GM18861 (cell line): ENCODE measurements around the gene SPN.
"Not testable (repeated sequence)": the region's sequence is repeated elsewhere in the genome, so short reads cannot be mapped to it uniquely, and the experiment has no call there.

Experiments used
- ATAC-seq: cut with Tn5 transposase; IDR thresholded peaks from one replicate; pipeline ENCODE4 v1.9.1; 2021; ENCODE audit not compliant: unreplicated experiment

SPN gene

DNA sequence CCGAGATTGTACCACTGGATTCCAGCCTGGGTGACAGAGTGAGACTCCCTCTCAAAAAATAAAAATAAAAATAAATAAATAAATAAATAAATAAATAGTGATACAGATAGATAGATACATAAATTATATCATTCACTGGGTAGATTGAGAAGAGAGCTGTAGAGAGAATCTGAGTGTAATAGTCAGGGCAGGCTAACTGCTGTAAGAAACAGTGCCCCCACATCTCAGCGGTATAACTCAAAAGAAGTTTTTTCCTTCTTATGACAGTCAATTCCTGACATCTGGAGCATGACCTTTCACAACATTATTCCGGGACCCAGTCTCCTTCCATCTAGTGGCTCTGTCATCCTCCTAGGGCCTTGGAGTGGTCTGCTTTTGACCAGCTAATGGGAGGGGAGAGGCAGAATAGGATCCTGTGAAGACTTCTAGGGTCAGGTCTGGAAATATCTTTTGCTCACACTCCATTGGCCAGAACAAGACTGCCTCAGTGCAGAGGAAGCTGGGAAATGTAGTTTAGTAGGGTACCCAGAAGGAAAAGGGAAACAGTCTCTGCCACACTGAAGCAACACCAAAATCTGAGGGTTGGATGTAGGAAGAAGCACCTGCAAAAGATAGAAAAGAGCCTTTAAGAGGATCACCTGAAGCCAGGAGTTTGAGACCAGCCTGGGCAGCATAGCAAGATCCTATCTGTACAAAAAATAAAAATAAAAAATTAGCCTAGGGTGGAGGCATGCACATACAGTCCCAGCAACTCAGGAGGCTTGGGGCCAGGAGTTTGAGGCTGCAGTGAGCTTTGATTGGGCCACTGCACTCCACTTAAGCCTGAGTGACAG, 13.0 kb downstream of the SPN start:
- ATAC-seq, result peak; percentile 55

DNA sequence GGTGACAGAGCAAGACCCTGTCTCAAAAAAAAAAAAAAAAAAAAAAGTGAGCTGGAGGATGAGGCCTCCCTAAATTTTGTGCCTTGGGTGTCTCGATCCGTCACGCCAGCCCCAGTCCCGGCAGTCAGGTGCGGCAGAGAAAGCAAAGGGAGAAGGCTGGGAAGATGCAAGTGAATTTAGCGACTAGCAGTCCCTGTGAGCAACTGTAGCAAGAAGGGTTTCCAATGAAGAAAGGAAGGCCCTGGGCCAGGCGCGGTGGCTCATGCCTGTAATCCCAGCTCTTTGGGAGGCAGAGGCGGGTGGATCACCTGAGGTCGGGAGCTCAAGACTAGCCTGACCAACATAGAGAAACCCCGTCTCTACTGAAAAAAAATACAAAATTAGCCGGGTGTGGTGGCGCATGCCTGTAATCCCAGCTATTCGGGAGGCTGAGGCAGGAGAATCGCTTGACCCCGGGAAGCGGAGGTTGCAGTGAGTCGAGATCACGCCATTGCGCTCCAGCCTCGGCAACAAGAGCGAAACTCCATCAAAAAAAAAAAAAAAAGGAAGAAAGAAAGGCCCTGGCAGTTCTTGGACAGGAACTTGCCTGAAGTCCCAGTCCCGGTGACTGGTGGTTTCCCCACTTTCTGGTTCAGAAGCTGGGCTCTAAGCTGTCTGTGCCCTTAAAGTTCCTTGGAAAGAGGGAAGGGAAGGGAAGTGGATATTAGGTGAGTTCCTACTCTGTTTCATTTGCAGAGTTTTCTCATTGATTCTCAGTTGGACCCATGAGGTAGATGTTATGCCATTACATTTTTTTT, 14.1 kb downstream of the SPN start:
- no peak for ATAC-seq

DNA sequence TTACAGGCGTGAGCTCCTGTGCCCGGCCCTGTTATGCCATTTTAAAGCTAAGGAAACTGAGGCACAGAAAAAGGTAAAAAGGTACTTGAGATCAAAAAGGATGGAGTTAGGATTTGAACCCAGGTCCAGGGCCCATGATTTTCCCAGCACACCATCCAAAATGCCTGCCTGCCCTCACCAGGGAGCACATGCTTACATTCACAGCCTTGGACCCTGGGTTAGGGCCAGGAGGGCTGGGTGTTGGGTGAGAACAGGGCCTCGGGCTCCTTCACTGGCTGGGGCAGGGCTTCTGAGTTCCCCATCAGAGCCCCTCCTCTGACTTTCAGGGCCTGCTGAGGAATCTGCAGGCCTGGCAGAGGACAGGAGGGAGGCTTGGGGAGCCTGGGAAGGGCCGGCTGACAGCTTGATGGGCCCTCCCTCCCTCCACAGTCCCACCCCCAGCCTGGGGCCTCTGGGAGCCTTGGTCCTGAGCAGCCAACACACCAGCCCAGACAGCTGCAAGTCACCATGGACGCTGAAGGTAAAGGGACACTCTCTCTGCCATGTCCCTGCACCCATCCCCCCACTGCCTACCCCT, 15.7 kb downstream of the SPN start, which contains the start of gene QPRT:
Gene QPRT, plus strand, starts transcription at position 490 of the 577 bp plus-strand sequence. Its CDS starts 18 bp downstream, at position 508.
- ATAC-seq, result no peak

DNA sequence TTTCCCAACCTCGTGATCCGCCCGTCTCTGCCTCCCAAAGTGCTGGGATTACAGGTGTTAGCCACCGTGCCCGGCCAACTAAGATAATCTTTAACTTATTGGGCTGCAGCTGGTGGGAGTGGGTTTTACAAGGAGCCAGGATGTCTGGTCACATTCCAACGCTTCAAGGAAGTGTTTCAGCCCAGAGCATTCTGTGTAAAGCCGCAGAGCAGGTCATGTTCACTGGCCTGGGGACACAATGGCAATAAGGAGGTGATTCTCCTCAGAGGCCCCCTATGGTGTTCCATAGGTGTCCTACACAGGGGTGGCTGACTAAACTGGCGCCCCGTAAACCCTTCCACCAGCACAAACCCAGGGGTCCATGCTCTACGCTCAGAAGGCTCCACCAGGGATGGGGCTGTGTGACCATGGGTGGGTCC, 17.1 kb downstream of the SPN start:
- ATAC-seq, result no peak

DNA sequence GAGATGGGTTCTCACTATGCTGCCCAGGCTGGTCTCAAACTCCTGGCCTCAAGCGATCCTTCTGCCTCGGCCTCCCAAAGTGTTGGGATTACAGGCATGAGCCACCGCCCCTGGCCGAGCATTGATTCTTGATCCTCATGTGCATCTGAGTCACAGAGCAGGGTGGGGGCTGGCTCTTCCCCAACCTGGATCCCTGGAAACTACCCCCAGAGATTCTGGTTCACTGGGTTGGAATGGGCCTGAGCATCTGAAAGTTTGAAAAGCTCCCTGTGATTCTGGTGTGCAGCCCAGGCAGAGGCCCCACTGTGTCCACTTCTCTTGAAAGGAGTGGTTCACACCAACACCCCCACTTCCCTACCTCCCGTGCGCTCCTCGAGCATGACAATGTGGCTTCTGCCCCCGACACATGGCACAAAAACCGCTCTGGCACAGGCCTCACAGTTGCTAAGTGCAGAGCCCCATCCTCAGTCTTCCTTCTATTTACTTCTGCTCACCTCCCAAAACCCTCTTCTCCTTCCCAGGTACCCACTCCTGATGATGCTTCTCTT, 20.6 kb downstream of the SPN start:
- no peak for ATAC-seq

DNA sequence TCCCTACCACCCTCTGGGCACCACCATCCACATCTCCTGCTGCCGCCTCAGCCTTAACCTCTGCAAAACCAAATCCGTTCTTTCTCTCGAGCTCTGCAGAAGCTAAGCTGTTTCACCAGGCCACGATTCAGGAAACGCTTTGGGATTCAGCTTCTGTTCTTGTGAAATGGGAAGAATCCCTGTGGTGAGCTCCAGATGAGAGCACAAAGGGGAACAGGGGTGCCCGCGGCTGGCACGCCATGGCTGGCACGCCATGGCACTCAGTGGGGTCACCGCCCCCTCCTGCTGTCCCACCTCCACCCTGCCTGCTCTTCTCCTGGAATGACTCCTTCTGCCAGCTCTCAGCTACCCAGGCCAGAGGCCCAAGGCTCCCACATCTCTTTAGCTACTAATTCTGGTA, 21.6 kb downstream of the SPN start:
- ATAC-seq, result no peak

DNA sequence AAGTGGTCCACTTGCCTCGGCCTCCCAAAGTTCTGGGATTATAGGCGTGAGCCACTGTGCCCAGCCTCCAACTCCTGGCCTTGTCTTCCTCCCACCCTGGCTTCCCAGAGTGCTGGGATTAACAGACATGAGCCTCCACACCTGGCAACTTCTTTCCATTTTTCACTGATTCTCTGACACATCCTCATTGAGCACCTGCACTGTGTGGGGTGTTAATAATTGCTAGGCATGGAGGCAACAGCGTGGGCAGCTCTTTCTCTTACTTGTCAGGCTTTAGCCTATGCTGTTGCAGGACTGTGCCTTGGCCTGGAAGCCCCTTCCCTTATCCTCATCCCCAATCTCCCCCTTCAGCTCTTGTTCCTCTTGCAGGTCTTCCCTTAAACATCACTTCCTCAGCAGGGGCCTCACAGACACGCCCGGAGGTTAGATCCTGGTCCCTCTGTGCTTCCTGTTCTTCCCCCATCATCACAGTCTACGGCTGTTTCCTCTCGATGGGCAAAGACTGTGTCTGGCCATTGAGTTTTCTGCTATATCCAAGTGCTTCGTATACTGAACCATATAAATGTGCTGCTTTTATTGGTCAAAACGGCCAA, 23.8 kb downstream of the SPN start:
- no peak for ATAC-seq

DNA sequence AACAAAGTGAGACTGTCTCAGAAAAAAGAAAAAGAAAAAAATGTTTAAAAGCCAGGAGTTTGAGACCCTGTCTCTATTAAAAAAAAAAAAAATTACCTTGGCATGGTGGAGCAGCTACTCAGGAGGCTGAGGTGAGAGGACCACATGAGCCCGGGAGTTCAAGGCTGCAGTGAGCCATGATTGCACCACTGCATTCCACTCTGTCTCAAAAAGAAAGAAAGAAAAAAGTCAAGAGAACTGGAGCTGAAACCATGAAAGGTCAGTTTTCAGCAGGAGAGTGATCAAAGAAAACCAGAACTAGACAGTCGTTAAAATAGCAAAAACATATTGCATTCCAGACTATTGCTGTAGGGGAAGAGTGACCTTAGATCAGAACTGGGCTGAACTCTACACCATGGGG, 24.7 kb downstream of the SPN start:
- ATAC-seq, result no peak

DNA sequence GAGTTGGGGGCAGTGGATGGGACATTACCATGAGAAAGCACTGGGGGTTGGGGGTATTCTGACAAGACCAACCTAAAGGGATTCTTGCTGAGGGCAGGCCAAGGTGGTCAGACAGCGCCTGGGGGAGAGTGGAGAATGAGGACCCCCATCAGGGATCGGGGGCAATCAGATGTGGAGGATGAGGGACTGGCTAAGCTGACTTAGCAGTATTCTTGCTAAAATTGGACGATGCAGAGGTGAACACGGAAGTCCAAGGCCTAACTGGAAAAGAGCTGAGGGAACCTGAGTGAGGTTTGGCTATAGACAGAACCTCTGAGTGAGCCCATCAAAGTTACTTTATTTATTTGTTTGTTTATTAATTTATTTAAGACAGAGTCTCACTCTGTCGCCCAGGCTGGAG, 25.1 kb downstream of the SPN start:
- no peak for ATAC-seq

DNA sequence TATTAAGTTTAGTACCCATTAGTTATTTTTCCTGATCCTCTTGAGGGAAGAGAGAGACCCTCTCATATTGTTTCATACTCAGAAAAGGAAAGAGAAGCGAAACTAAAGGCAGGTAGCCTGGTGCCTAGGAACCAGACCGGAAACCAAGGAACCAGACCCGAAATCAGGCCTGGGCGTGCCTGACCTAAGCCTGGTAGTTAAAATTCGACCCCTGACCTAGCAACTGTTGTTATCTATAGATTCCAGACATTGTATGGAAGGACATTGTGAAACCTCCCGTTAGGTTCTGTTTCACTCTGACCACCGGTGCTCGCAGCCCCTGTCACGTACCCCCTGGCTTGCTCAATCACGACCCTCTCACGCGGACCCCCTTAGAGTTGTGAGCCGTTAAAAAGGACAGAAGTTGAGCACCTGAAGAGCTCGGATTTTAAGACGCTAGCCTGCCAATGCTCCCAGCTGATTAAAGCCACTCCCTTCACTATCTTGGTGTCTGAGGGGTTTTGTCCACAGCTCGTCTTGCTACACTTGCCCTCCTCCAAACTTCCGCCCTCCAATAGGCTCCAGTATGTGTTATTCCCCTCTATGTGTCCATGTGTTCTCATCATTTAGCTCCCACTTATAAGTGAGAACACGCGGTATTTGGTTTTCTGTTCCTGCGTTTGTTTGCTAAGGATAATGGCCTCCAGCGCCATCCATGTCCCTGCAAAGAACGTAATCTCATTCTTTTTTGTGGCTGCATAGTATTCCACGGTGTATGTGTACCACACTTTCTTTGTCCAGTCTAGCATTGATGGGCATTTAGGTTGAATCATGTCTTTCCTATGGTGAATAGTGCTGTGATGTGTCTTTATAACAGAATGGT, 26.7 kb downstream of the SPN start:
- not testable (repeated sequence) for ATAC-seq

DNA sequence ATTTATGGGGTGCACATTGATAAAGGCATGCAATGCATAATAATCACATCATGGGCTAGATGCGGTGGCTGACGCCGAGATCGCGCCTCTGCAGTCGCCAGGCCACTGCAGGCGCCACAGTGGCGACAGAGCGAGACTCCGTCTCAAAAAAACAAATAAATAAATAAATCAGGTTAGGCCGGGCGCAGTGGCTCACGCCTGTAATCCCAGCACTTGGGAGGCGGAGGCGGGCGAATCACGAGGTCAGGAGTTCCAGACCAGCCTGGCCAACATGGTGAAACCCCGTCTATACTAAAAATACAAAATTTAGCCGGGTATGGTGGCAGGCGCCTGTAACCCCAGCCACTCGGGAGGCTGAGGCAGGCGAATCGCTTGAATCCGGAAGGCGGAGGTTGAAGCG, 29.6 kb downstream of the SPN start:
- ATAC-seq, result not testable (repeated sequence)

DNA sequence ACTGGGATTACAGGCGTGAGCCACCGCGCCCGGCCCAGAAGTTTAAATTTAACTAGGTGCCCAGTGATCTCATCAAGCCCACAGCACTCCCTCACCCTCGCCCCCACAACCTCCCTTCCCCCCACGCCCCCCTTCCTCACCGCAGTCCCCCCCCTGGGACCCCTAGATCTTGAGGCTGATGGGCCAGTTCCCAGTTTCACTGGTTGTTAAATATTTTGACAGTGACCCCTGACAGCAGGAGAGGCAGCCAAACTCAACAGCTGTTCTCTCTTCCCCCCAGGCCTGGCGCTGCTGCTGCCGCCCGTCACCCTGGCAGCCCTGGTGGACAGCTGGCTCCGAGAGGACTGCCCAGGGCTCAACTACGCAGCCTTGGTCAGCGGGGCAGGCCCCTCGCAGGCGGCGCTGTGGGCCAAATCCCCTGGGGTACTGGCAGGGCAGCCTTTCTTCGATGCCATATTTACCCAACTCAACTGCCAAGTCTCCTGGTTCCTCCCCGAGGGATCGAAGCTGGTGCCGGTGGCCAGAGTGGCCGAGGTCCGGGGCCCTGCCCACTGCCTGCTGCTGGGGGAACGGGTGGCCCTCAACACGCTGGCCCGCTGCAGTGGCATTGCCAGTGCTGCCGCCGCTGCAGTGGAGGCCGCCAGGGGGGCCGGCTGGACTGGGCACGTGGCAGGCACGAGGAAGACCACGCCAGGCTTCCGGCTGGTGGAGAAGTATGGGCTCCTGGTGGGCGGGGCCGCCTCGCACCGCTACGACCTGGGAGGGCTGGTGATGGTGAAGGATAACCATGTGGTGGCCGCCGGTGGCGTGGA, 31.5 kb downstream of the SPN start:
- no peak for ATAC-seq

DNA sequence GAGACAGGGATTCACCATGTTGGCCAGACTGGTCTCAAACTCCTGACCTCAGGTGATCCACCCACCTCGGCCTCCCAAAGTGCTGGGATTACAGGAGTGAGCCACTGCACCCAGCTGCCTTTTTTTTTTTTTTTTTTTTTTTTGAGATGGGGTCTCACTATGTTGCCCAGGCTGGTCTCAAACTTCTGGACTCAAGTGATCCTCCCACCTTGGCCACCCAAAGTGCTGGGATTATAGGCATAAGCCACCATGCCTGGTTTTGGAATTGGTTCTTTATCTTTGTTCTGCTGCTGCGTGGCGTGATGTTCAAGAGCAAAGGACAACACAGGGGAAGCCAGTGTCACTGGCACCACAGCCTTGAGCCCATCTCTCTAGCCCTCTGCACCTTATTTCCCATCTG, 32.6 kb downstream of the SPN start:
- ATAC-seq, result not testable (repeated sequence)

DNA sequence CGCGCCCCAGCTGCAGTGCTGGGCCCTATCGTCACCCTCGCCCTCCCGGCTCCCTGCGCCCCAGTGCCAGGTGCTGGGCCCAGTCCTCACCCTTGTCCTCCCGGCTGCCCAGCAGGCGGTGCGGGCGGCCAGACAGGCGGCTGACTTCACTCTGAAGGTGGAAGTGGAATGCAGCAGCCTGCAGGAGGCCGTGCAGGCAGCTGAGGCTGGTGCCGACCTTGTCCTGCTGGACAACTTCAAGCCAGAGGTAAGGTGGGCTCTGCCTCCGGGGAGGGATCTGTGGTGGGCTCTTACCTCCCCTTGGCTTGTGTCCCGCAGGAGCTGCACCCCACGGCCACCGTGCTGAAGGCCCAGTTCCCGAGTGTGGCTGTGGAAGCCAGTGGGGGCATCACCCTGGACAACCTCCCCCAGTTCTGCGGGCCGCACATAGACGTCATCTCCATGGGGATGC, 33.9 kb downstream of the SPN start:
- no peak for ATAC-seq

DNA sequence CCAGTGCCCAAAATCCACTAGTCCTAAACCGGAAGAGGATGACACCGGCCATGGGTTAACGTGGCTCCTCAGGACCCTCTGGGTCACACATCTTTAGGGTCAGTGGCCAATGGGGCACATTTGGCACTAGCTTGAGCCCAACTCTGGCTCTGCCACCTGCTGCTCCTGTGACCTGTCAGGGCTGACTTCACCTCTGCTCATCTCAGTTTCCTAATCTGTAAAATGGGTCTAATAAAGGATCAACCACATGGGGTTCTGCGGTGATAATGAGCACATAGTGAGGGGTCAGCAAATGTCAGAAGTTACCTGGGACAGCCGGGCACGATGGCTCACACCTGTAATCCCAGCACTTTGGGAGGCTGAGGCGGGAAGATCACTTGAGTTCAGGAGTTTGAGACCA, 34.3 kb downstream of the SPN start:
- no peak for ATAC-seq

DNA sequence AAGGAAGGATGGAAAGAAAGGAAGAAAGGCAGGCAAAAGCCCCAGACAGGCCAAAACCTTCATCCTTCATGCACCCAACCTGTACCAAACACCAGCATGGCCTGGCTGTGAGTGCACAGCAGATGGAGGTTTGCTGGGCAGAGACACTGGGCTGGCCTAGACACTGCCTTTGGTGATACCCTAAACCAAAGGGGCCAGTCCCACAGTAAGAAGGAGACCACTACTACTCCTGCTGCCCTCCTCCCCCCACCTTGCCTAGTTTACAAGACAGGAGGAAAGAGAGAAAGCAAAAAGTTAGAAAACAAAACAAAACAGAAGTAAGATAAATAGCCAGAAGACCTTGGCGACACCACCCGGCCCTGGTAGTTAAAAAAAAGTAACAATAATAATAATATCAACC, 35.0 kb downstream of the SPN start:
- no peak for ATAC-seq

DNA sequence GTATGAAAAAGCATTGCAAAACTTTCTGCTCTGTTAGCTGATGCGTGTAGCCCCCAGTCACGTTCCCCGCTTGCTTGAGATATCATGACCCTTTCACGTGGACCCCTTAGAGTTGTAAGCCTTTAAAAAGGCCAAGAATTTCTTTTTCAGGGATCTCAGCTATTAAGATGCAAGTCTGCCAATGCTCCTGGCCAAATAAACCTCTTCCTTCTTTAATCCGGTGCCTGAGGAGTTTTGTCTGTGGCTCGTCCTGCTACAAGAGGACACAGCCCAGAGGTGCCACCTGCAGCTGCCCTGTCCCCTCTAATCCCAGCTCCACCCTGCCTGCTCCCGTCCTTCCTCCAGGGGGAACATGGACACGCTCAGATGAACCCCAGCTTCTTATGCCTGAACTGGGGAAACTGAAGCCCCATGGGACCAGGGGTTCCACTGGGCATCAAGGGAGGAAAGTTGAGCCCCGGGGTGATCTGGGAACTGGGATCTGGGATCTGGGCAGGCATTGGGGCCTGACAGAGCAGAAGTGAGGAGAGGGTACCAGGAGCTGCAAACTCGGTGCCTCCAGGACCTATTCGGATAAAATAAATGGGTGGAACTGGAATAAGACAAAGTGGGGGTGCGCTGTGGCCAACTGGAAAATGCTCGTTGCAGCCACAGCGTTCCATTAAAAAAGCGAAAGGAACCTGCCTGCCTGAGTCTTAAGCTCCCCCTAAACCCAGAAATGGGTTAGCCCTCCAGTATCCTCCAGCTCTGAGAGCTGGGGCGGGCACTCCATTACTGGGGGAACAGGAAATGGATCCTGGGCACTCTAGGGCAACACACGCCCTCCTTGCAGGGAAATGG, 35.7 kb downstream of the SPN start:
- ATAC-seq, result no peak
